Ascending aorta (tissue), 2 donors: ENCODE data around the gene ATP2B2. TPM values are rescaled to one million over a fixed set of nuclear protein-coding genes. Genes with fewer than 3 reads are reported as not detected.

Experiments
- DNase-seq, 2 donors: peaks; one replicate each; pipeline ENCODE4 v3.0.0-alpha.2; 2019; ENCODE audit warnings: low spot score in 2 of 2
- H3K27ac ChIP-seq, 2 donors: fragments of 200-600 bp; sonication (generic); one replicate each; pipeline ENCODE4 v1.5.1; 2016 to 2017; ENCODE audit warnings: mild to moderate bottlenecking in 1 of 2
- H3K27me3 ChIP-seq: fragments of 200-600 bp; sonication (generic); one replicate; pipeline ENCODE4 v1.5.1; 2017
- H3K36me3 ChIP-seq, 2 donors: fragments of 200-600 bp; sonication (generic); one replicate each; pipeline ENCODE4 v1.5.1; 2016
- H3K4me1 ChIP-seq, 2 donors: fragments of 200-600 bp; sonication (generic); one replicate each; pipeline ENCODE4 v1.5.1; 2016 to 2017; ENCODE audit warnings: mild to moderate bottlenecking in 1 of 2
- H3K4me3 ChIP-seq, 2 donors: fragments of 200-600 bp; sonication (generic); one replicate each; pipeline ENCODE4 v1.5.1; 2016 to 2017; ENCODE audit warnings: mild to moderate bottlenecking in 1 of 2
- H3K9me3 ChIP-seq, 2 donors: fragments of 200-600 bp; sonication (generic); one replicate each; pipeline ENCODE4 v1.5.1; 2016
- CTCF ChIP-seq, 3 experiments: fragments of 200-600 bp in 2 of 3; fragments of 450-650 bp in 1 of 3; sonication (generic) in 2 of 3; IDR thresholded peaks; one replicate each; pipeline ENCODE4 v1.5.1; 2016 to 2019; ENCODE audit warnings: antibody characterized with exemption in 3 of 3, mild to moderate bottlenecking in 1 of 3, moderate library complexity in 1 of 3
- intact Hi-C: fragments of 100-400 bp; cut with DNase I; formaldehyde crosslinking; loops from one replicate; pipeline ENCODE4 v1.15.1; 2023
- total RNA-seq: library from RNA; depleted of rRNA; stranded (reverse); fragments of >200 nt; gene quantifications from one replicate; pipeline ENCODE4 v1.1.0, GENCODE V29; 2016

The ATP2B2 gene
- total RNA-seq, 1 donor from 2014 or later = not detected

DNA sequence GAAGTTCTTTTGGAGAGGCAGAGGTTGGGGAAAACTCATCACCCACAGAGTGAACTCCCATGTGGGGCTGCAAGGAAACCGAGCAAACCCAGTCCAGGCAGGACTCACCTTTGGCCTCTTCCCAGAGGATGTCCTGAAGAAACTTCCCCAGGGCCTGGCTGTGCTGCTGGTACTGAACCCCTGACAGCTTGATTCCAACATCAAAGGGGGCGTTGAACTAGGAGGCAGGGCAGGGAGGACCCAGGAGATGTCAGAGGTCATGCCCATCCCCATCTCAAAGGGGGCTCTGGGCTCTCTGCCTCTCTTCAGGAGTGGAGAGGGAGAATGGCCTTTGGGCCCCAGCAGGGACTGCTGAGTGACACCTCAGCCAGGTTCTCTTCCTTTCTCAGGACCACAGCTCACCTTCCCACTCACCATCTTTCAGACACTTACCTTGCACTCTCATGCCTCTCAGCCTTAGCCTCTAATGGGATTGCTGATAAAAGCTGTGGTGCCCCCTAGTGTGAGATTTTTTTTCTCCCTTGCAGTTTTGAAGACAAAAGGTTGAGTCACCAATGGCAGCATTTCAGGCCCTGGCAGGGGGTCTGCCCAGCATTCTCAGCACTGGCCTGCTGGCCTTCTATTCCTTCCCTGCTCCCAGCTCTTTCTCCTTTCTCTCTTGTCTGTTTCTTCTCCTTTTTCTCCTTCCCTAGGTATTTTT is 218.6 kb downstream of the ATP2B2 start:
- Histone ChIP-seq H3K36me3 (peaks cover 48 to 52% of the 10 kb centered on the region in 2 donors), H3K27me3 (no peaks in the 10 kb centered on the region), H3K27ac (no peak overlapping the region), H3K9me3 (no peaks in the 10 kb centered on the region), H3K4me3 (no peak overlapping the region), H3K4me1 (no peaks in the 10 kb centered on the region)
- DNase-seq = no peak
- intact Hi-C loops = no loop called here
- peak in 1 of 3 experiments; percentile 19 for TF ChIP-seq CTCF (IDR thresholded peaks at IDR 0.05)

GRCh38 chr3:10286133-10286524 is 219.3 kb downstream of the ATP2B2 start:
- peaks cover 50 to 56% of the 10 kb centered on the region in 2 donors for H3K36me3 ChIP-seq

GRCh38 chr3:10285272-10286132 is 219.9 kb downstream of the ATP2B2 start:
- Histone ChIP-seq H3K36me3 (peaks cover 56 to 61% of the 10 kb centered on the region in 2 donors), H3K9me3 (no peaks in the 10 kb centered on the region), H3K27me3 (no peaks in the 10 kb centered on the region), H3K4me1 (no peaks in the 10 kb centered on the region), H3K27ac (no peak overlapping the region), H3K4me3 (no peak overlapping the region)
- intact Hi-C loops = no loop called here
- DNase-seq = no peak
- no peak for TF ChIP-seq CTCF (IDR thresholded peaks at IDR 0.05)

More at GRCh38 chr3:10286133-10286524, 219.3 kb downstream of the ATP2B2 start:
- Histone ChIP-seq H3K27me3 (no peaks in the 10 kb centered on the region), H3K4me1 (no peaks in the 10 kb centered on the region), H3K9me3 (no peaks in the 10 kb centered on the region), H3K4me3 (no peak overlapping the region), H3K27ac (no peak overlapping the region)
- intact Hi-C loops = no loop called here
- DNase-seq = no peak
- TF ChIP-seq CTCF (IDR thresholded peaks at IDR 0.05) = no peak

DNA sequence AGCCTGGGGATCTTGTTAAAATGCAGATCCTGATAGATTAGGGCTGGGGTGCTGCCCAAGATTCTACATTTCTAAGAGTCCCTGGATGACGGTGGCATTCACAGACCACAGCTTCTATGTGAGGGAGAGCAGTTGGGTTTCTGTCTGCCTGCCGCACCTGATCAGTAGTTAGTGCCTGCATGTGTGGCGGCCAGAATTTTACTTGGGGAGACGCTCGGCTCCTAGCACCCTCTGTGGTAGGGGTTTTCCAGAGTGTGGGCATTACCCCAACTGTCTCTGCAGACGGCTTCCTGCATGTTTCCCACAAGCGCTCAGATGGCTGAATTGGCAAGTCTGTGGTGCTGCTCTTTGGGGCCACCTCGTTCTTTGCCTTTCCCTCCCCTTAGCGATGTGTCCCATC is 220.9 kb downstream of the ATP2B2 start:
- no peak for TF ChIP-seq CTCF (IDR thresholded peaks at IDR 0.05)
- Histone ChIP-seq H3K27me3 (no peaks in the 10 kb centered on the region), H3K36me3 (peaks cover 60 to 65% of the 10 kb centered on the region in 2 donors), H3K27ac (no peak overlapping the region), H3K4me1 (no peaks in the 10 kb centered on the region), H3K9me3 (no peaks in the 10 kb centered on the region), H3K4me3 (no peak overlapping the region)
- intact Hi-C loops = no loop called here
- DNase-seq = no peak

- Histone ChIP-seq H3K4me1 (no peaks in the 10 kb centered on the region), H3K4me3 (no peak overlapping the region), H3K9me3 (no peaks in the 10 kb centered on the region), H3K36me3 (peaks cover 62 to 67% of the 10 kb centered on the region in 2 donors), H3K27ac (no peak overlapping the region), H3K27me3 (no peaks in the 10 kb centered on the region)
- intact Hi-C loops = no loop called here
- no peak for TF ChIP-seq CTCF (IDR thresholded peaks at IDR 0.05)
- no peak for DNase-seq
Observed at GRCh38 chr3:10283638-10284037, 221.7 kb downstream of the ATP2B2 start.
